Measurements from ENCODE around the gene PITPNB. TPM values are rescaled to one million over a fixed set of nuclear protein-coding genes. Genes with fewer than 3 reads are reported as not detected.

PITPNB gene
- total RNA-seq, 4 donors from 2014 or later: 37.5 to 53.7 (median 40.2) TPM

- H3K9me3 ChIP-seq: no peaks in the 10 kb centered on the region
- no peak for DNase-seq (ENCODE audit: low spot score in 2 of 2)
- H3K4me1 ChIP-seq: no peaks in the 10 kb centered on the region
- TF ChIP-seq POLR2A (IDR thresholded peaks at IDR 0.05) (no peak), EP300 (IDR thresholded peaks at IDR 0.05) (no peak), CTCF (IDR thresholded peaks at IDR 0.05) (no peak)
- no peak overlapping the region for H3K27ac ChIP-seq
- no peak overlapping the region for H3K4me3 ChIP-seq
- 85 to 88% methylated on average over 5 of the region's 5 CpGs for WGBS, 2 donors
- H3K27me3 ChIP-seq: no peaks in the 10 kb centered on the region
- H3K36me3 ChIP-seq: peaks cover 0 to 8% (median 0%) of the 10 kb centered on the region in 3 donors
These were observed 15.0 kb upstream of the PITPNB start for GRCh38 chr22:27934069-27934468.

GRCh38 chr22:27933186-27933983, 14.3 kb upstream of the PITPNB start:
- no peaks in the 10 kb centered on the region for H3K9me3 ChIP-seq
- H3K36me3 ChIP-seq: peaks cover 0 to 4% (median 0%) of the 10 kb centered on the region in 3 donors
- DNase-seq (ENCODE audit: low spot score in 2 of 2): no peak
- H3K4me3 ChIP-seq: no peak overlapping the region
- no peak overlapping the region for H3K27ac ChIP-seq
- TF ChIP-seq POLR2A (IDR thresholded peaks at IDR 0.05): no peak
- TF ChIP-seq CTCF (IDR thresholded peaks at IDR 0.05): no peak
- TF ChIP-seq EP300 (IDR thresholded peaks at IDR 0.05): no peak
- 91 to 95% methylated on average over 9 of the region's 9 CpGs for WGBS, 2 donors
- no peaks in the 10 kb centered on the region for H3K27me3 ChIP-seq
- H3K4me1 ChIP-seq: no peaks in the 10 kb centered on the region

GRCh38 chr22:27930331-27931060, 11.4 kb upstream of the PITPNB start:
- TF ChIP-seq CTCF (IDR thresholded peaks at IDR 0.05): no peak
- no peak for TF ChIP-seq POLR2A (IDR thresholded peaks at IDR 0.05)
- no peak for TF ChIP-seq EP300 (IDR thresholded peaks at IDR 0.05)
- Histone ChIP-seq H3K36me3 (peaks cover 0 to 4% (median 0%) of the 10 kb centered on the region in 3 donors), H3K4me3 (no peak overlapping the region), H3K4me1 (no peaks in the 10 kb centered on the region), H3K27ac (no peak overlapping the region), H3K27me3 (no peaks in the 10 kb centered on the region), H3K9me3 (no peaks in the 10 kb centered on the region)
- WGBS, 2 donors: 82 to 85% methylated on average over 3 of the region's 3 CpGs
- DNase-seq (ENCODE audit: low spot score in 2 of 2): no peak

- peaks cover 0 to 8% (median 0%) of the 10 kb centered on the region in 3 donors for H3K36me3 ChIP-seq
- H3K4me3 ChIP-seq: no peak overlapping the region
- H3K4me1 ChIP-seq: no peaks in the 10 kb centered on the region
- no peaks in the 10 kb centered on the region for H3K27me3 ChIP-seq
- H3K27ac ChIP-seq: no peak overlapping the region
- TF ChIP-seq POLR2A (IDR thresholded peaks at IDR 0.05): no peak
- no peak for TF ChIP-seq CTCF (IDR thresholded peaks at IDR 0.05)
- TF ChIP-seq EP300 (IDR thresholded peaks at IDR 0.05): no peak
- DNase-seq (ENCODE audit: low spot score in 2 of 2): no peak
- 97 to 100% methylated on average over 1 of the region's 1 CpG for WGBS, 2 donors
- no peaks in the 10 kb centered on the region for H3K9me3 ChIP-seq
These were observed 8.6 kb upstream of the PITPNB start for GRCh38 chr22:27927608-27928007.

GRCh38 chr22:27925331-27925730, 6.3 kb upstream of the PITPNB start:
- peaks cover 0 to 8% (median 0%) of the 10 kb centered on the region in 3 donors for H3K36me3 ChIP-seq
- TF ChIP-seq POLR2A (IDR thresholded peaks at IDR 0.05): no peak
- TF ChIP-seq CTCF (IDR thresholded peaks at IDR 0.05): no peak
- TF ChIP-seq EP300 (IDR thresholded peaks at IDR 0.05): no peak
- no peak for DNase-seq (ENCODE audit: low spot score in 2 of 2)
- no peaks in the 10 kb centered on the region for H3K27me3 ChIP-seq
- no peak overlapping the region for H3K27ac ChIP-seq
- H3K9me3 ChIP-seq: no peaks in the 10 kb centered on the region
- 96 to 97% methylated on average over 1 of the region's 1 CpG for WGBS, 2 donors
- peaks cover 0 to 13% (median 4%) of the 10 kb centered on the region in 4 donors for H3K4me1 ChIP-seq
- no peak overlapping the region for H3K4me3 ChIP-seq
